GM12878 (cell line): ENCODE measurements around the gene APPBP2. TPM values are rescaled to one million over a fixed set of nuclear protein-coding genes. Genes with fewer than 3 reads are reported as not detected.

Experiments
- ATAC-seq: fragments of 200-7000 bp; cut with Tn5 transposase; 3 replicates; pipeline ENCODE4 v1.9.1; 2020; ENCODE audit warnings: mild to moderate bottlenecking, moderate library complexity
- BruUV-seq: library from RNA; stranded (reverse); fragments of 400-500 nt; replicated peaks from 2 replicates; lab custom pipeline; 2021; lab: Mats Ljungman, UMichigan
- CTCF ChIA-PET: fragments of 300-600 bp; sonication (Branson Sonifier 250); formaldehyde crosslinking; extraction: SDS; loops from one replicate; lab custom pipeline; 2021; ENCODE audit warnings: inconsistent platforms; lab: Yijun Ruan, JAX
- POLR2A ChIA-PET: fragments of 350-600 bp; formaldehyde crosslinking; extraction: SDS; loops from one replicate; lab custom pipeline; 2021; ENCODE audit warnings: inconsistent platforms; lab: Charles Lee
- RAD21 ChIA-PET: fragments of 300-600 bp; sonication (Branson Sonifier 250); formaldehyde crosslinking; loops from one replicate; lab custom pipeline; 2023; ENCODE audit warnings: antibody characterized with exemption; ENCODE audit not compliant: unreplicated experiment; lab: Charles Lee
- SMC1A ChIA-PET: fragments of 300-600 bp; sonication (Branson Sonifier 250); formaldehyde crosslinking; loops from one replicate; lab custom pipeline; 2023; ENCODE audit not compliant: unreplicated experiment, uncharacterized antibody; lab: Charles Lee
- DNase-seq: peaks from one replicate; pipeline ENCODE4 v3.0.0-alpha.2; 2011; ENCODE audit warnings: low read depth, low spot score
- FAIRE-seq: peaks from 3 replicates; lab custom pipeline; 2011; peaks lifted over from hg19 to GRCh38; lab: Jason Lieb, UNC
- H2AFZ ChIP-seq: 2 replicates; pipeline ENCODE4 v1.6.0; 2011; ENCODE audit warnings: low read depth, low read length, control low read depth; ENCODE audit not compliant: control insufficient read depth
- H3K27ac ChIP-seq: 2 replicates; pipeline ENCODE4 v1.5.1; 2011; ENCODE audit warnings: control low read depth; ENCODE audit not compliant: control insufficient read depth, insufficient read depth
- H3K27me3 ChIP-seq, 2 experiments: replicated peaks in 1 of 2; 2 replicates each; pipeline versions ENCODE4 v1.6.0 to v1.6.1; 2011; ENCODE audit warnings: low read length in 1 of 2; ENCODE audit not compliant: control insufficient read depth in 2 of 2, insufficient read depth in 2 of 2
- H3K36me3 ChIP-seq, 2 experiments: 2 replicates each; pipeline ENCODE4 v1.5.1; 2011; ENCODE audit warnings: low read length in 1 of 2; ENCODE audit not compliant: control insufficient read depth in 2 of 2, insufficient read depth in 2 of 2
- H3K4me1 ChIP-seq: 2 replicates; pipeline ENCODE4 v1.6.1; 2011; ENCODE audit warnings: mild to moderate bottlenecking, low read length, moderate library complexity, mixed read lengths; ENCODE audit not compliant: control insufficient read depth, insufficient read depth
- H3K4me2 ChIP-seq: 2 replicates; pipeline ENCODE4 v1.6.0; 2011; ENCODE audit warnings: control low read depth; ENCODE audit not compliant: control insufficient read depth, insufficient read depth
- H3K4me3 ChIP-seq: fragments of 200-600 bp; sonication (generic); 2 replicates; pipeline ENCODE4 v1.5.1; 2016
- H3K79me2 ChIP-seq: 2 replicates; pipeline ENCODE4 v1.6.0; 2011; ENCODE audit warnings: low read length; ENCODE audit not compliant: control insufficient read depth, insufficient read depth
- H3K9ac ChIP-seq: 2 replicates; pipeline ENCODE4 v1.8.0; 2011; ENCODE audit warnings: low read length, control low read depth, mixed read lengths; ENCODE audit not compliant: control insufficient read depth, insufficient read depth
- H3K9me3 ChIP-seq: replicated peaks from 3 replicates; pipeline ENCODE4 v1.5.1; 2011; ENCODE audit warnings: mild to moderate bottlenecking, low read length; ENCODE audit not compliant: control insufficient read depth, insufficient read depth
- H4K20me1 ChIP-seq: 2 replicates; pipeline ENCODE4 v1.6.0; 2011; ENCODE audit not compliant: control insufficient read depth, insufficient read depth
- ATF7 ChIP-seq: fragments of 450-650 bp; IDR thresholded peaks from 2 replicates; pipeline ENCODE4 v1.6.1; 2016; ENCODE audit warnings: low read depth, mild to moderate bottlenecking
- CBX3 ChIP-seq: fragments of 200-600 bp; sonication (generic); IDR thresholded peaks from 2 replicates; pipeline ENCODE4 v1.6.1; 2016; ENCODE audit warnings: low read depth, borderline replicate concordance
- CHD1 ChIP-seq: IDR thresholded peaks from 2 replicates; pipeline ENCODE4 v1.6.1; 2012; ENCODE audit warnings: low read depth, low read length, improper control_type of control experiment
- EZH2 ChIP-seq: IDR thresholded peaks from 2 replicates; pipeline ENCODE4 v1.6.1; 2012; ENCODE audit warnings: low read depth, mild to moderate bottlenecking, control low read depth, inconsistent platforms, low read length, borderline replicate concordance; ENCODE audit not compliant: control insufficient read depth
- HDGF ChIP-seq: fragments of 450-650 bp; IDR thresholded peaks from 2 replicates; pipeline ENCODE4 v1.6.1; 2016; ENCODE audit warnings: antibody characterized with exemption
- NFYB ChIP-seq: IDR thresholded peaks from 2 replicates; pipeline ENCODE4 v1.6.1; 2011; ENCODE audit warnings: low read depth, mild to moderate bottlenecking, low read length, improper control_type of control experiment, moderate library complexity; ENCODE audit not compliant: insufficient read depth
- PML ChIP-seq: IDR thresholded peaks from 2 replicates; pipeline ENCODE4 v1.6.1; 2012; ENCODE audit warnings: low read length, inconsistent platforms
- POLR2AphosphoS5 ChIP-seq: IDR thresholded peaks from 2 replicates; pipeline ENCODE4 v1.6.1; 2011; ENCODE audit warnings: mild to moderate bottlenecking, low read length, inconsistent platforms
- RB1 ChIP-seq: fragments of 450-650 bp; formaldehyde crosslinking; IDR thresholded peaks from 2 replicates; pipeline ENCODE4 v1.6.1; 2017; ENCODE audit warnings: mild to moderate bottlenecking, borderline replicate concordance
- RCOR1 ChIP-seq: conservative IDR thresholded peaks from 2 replicates; pipeline ENCODE4 v1.6.1; 2012; ENCODE audit warnings: low read depth, low read length, improper control_type of control experiment
- SIX5 ChIP-seq: IDR thresholded peaks from 2 replicates; pipeline ENCODE4 v1.6.1; 2011; ENCODE audit warnings: mild to moderate bottlenecking, low read depth, low read length, moderate library complexity; ENCODE audit not compliant: severe bottlenecking
- TCF7 ChIP-seq: IDR thresholded peaks from 2 replicates; pipeline ENCODE4 v1.6.1; 2014; ENCODE audit warnings: antibody characterized with exemption, borderline replicate concordance
- whole genome bisulfite sequencing: methylation state at CpG from one replicate; pipeline ENCODE4 v1.1.6; 2016; ENCODE audit warnings: low lambda C conversion rate; ENCODE audit not compliant: insufficient replicate concordance, insufficient coverage; ENCODE audit errors: missing lambda C conversion rate; 5-methylcytosine and 5-hydroxymethylcytosine counted together
- in situ Hi-C: fragments of 300-500 bp; cut with MboI; formaldehyde crosslinking; loops from 9 replicates; pipeline ENCODE4 v1.14.3; 2018; ENCODE audit warnings: mixed read lengths
- intact Hi-C: fragments of 100-400 bp; cut with micrococcal nuclease; formaldehyde crosslinking; loops from one replicate; pipeline ENCODE4 v1.14.2; 2022; ENCODE audit not compliant: unreplicated experiment
- polyA plus RNA-seq, 11 experiments: library from polyadenylated mRNA; depleted of rRNA in 4 of 11; unstranded in 6 of 11; stranded (reverse) in 5 of 11; fragments of >200 nt; fragmentation: Nextera tagmentation in 4 of 11; fragmentation: Illumina TruSeq in 1 of 11; extraction: Ambion mirVana in 4 of 11; extraction: Trizol in 1 of 11; gene quantifications; 1 replicate in 1 of 11; 2 replicates in 10 of 11; pipeline versions ENCODE4 v1.2.1 to v1.2.3, GENCODE V29; 2011 to 2016; ENCODE audit warnings: inconsistent platforms in 2 of 11, missing spikeins in 2 of 11, low read depth in 1 of 11
- total RNA-seq, 4 experiments: library from RNA; depleted of rRNA in 3 of 4; stranded (reverse); fragments of >200 nt in 3 of 4; fragmentation: Illumina TruSeq in 1 of 4; extraction: Trizol in 1 of 4; gene quantifications; 2 replicates each; pipeline versions ENCODE4 v1.2.1 to v1.2.3, GENCODE V29; 2013 to 2021

Gene APPBP2
- total and polyA plus RNA-seq, 10 of the 15 experiments (the other 5 are each of a cell fraction or from before 2014, with no cell fraction given) = 4.3 to 30.8 (median 13.1) TPM

DNA sequence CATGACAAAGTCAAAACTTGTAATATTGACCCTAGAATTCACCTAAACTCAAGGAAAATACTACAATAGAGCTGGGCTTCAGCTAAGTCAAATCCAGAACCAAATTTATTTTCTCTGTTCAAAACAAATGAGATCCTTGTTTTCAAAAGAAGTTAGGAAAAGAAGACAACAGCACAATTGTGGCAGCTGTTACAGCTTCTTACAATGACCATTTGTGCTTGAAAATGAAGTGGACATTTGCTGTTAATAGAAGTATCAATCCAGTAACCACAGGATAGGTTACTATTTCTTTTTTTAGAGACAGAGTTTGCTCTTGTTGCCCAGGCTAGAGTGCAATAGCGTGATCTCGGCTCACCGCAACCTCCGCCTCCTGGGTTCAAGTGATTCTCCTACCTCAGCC, 44.4 kb downstream of the APPBP2 start:
- Histone ChIP-seq H3K27ac (no peak overlapping the region), H3K27me3 (no peaks in the 10 kb centered on the region), H3K79me2 (no peaks in the 10 kb centered on the region), H3K36me3 (no peaks in the 10 kb centered on the region), H3K9me3 (no peaks in the 10 kb centered on the region), H3K4me3 (no peak overlapping the region), H4K20me1 (no peaks in the 10 kb centered on the region), H3K9ac (no peak overlapping the region), H2AFZ (no peak overlapping the region), H3K4me2 (no peak overlapping the region), H3K4me1 (no peaks in the 10 kb centered on the region)
- TF ChIP-seq SIX5 = no peak
- no peak for TF ChIP-seq ATF7
- no peak for TF ChIP-seq POLR2AphosphoS5
- TF ChIP-seq NFYB = no peak
- no peak for TF ChIP-seq EZH2
- no peak for TF ChIP-seq TCF7
- TF ChIP-seq CBX3 = no peak
- no peak for TF ChIP-seq PML
- no peak for TF ChIP-seq HDGF
- TF ChIP-seq RB1 = no peak
- no peak for TF ChIP-seq RCOR1
- TF ChIP-seq CHD1 = no peak
- ChIA-PET SMC1A (no interaction called here), POLR2A (no interaction called here), RAD21 (no interaction called here), CTCF (interaction anchor here (1.0 kb wide), 1 partner anchor 88 kb away, joined by 3 read pairs; no protein-coding TSS in a partner anchor)
- DNase-seq = no peak
- intact Hi-C loops = no loop called here
- BruUV-seq = no TSS peak
- in situ Hi-C loops = no loop called here
- ATAC-seq = no peak
- WGBS = 98% methylated on average over 4 of the region's 4 CpGs
- no peak for FAIRE-seq
